OCI-M2 (cell line): ENCODE results near the gene DPP6.
"Not testable (repeated sequence)": the region's sequence is repeated elsewhere in the genome, so short reads cannot be mapped to it uniquely, and the experiment has no call there.

Source experiments
- DNase-seq: peaks from one replicate; lab custom pipeline; 2025; ENCODE audit not compliant: unreplicated experiment; lab: John Stamatoyannopoulos, UW

The DPP6 gene

GRCh38 chr7:154072395-154073181, 20.4 kb downstream of the DPP6 start:
- DNase-seq: not testable (repeated sequence)

- DNase-seq: not testable (repeated sequence)
Observed at GRCh38 chr7:154078523-154078922, 26.3 kb downstream of the DPP6 start.

GRCh38 chr7:154080249-154080648, 28.1 kb downstream of the DPP6 start:
- DNase-seq: not testable (repeated sequence)

DNA sequence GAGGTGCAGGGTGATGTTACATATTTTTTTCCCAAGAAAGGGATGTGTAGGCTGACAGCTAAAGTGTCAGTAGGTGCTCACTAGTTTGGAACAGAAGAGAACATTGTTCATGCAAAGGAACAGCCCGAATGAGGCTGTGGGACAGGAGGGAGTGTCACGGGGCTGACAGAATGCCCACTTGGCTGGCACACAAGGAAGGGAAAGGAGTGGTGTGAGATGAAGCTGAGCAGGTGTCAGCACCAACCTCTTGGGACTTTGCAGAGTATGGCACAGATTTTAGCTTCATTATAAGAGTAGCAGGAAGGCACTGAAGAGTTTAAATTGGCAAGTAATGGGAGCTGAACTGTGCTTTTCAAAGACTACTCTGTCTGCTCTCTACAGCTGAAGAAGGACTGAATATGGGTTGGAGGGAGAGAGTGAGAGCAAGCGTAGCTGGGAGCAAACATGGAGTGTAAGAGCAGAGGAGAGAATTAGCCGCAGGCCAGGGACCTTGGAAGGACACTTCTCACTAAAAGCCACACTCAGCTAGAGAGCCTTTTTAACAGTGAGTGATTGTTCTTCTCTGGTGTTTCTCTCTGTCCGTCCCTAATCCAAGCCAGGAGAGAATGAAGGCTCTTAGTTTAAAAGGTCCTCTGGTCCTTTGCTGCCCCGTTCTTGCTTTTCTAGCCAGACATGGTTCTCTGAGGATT, 35.0 kb downstream of the DPP6 start:
- DNase-seq: not testable (repeated sequence)

DNA sequence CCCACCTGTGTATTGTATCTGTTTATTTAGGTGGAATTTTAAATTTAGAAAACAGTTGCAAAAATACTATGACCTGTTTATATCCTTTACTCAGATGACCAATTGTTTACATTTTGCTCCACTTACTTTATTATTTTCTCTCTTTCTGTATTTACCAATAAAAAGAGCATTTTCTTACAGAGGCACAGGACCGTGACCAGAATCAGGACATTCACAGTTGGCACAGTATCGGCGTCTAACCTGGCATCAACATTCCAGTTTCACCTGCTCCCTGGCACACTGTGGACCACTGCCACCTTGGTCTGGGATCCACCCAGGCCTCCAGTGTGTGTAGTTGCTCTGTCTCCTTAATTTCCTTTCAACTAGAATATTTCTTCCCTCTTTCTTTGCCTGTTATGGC, 39.9 kb downstream of the DPP6 start:
- not testable (repeated sequence) for DNase-seq

- not testable (repeated sequence) for DNase-seq
Observed at GRCh38 chr7:154095201-154095600, 43.0 kb downstream of the DPP6 start.

DNA sequence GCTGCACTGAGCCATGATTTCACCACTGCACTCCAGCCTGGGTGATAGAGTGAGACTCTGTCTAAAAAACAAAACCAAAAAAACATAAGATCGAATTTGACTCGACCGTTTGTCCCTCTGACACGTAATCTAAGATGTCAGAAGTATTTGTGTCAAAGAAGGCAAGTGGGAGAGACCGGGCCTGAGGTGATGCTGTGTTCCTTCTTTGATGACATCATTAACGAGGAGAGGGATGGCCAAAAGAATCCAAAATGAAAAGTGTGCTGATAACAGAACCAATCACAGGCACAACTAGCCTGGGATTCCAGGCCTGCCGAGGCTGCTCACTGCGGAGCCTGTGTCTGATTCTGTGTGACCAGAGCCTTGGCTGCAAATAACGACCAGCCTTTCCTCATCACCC, 52.9 kb downstream of the DPP6 start:
- DNase-seq: not testable (repeated sequence)

- DNase-seq: not testable (repeated sequence)
Observed at GRCh38 chr7:154109615-154110014, 57.4 kb downstream of the DPP6 start.

DNA sequence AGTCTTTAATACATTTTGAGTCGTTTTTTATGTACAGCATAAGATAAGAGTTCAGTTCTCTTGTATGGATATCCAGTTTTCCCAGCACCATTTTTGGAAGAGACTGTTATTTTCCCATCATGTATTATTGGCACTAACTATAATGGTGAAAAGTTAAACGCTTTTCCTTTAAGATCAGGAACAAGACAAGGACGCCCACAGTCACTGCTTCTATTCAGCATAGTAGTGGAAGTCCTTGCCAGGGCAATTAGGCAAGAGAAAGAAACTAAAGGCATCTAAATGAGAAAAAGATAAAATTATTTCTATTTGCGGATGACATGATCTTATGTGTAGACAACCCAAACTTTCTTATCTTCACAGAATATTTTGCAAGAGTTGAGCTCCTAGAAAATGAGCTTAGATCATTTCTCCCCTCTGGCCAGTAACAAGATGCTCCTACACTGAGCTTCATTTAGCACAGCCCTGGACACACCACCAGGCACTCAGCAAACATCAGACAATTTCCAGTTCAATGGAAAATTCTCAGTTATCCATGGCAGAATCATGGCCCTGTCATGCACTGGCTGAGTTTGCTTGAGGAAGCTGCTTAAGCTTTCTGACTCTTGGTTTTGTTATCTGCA, 61.6 kb downstream of the DPP6 start:
- not testable (repeated sequence) for DNase-seq

DNA sequence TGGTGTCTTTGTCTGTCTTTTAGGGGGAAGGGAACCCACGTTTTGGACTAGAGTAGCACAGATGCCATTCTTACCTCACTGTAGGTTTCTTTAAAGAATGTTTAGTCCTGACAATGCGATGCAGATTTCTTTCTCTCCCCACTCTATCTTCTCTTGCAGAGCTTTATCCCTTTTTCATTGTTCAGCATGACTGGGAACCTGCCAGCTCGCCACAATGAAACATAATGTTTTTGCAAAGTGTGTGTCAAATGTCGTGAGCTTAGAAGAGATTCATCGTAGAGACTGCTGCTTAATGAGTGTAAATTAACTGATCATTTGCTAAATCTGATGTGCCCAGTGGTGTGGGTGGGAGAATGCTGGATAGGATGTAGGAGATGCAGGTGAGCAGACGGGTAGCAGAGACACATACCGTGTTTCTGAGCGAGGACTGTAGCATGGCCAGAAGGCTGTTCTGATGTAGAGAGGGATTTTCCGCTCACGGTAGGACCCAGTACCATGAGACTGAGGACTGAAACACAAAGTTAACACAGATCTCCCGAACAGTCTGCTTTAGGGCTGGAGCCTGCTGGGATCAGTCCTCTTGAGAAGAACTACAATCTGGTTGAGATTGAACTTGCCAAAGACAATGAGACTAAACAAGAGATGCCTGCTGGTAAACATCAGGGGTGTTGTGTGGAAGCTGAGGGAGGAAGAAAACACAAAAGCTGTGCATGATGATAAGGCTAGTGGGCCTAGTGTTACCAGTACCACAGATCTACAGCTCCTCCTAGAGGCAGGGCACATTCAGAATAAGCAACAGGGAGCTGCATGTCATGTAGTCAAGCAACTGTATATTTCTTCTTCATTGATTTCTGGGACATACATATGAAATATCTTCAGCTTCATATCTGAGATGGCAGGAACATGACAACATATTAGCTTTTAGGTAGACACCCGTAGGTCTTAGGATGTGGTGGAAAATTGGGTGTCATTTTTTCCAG, 65.5 kb downstream of the DPP6 start:
- not testable (repeated sequence) for DNase-seq

- not testable (repeated sequence) for DNase-seq
Observed at GRCh38 chr7:154120825-154121224, 68.6 kb downstream of the DPP6 start.

GRCh38 chr7:154122720-154123119, 70.5 kb downstream of the DPP6 start:
- not testable (repeated sequence) for DNase-seq

GRCh38 chr7:154123397-154123796, 71.2 kb downstream of the DPP6 start:
- DNase-seq: not testable (repeated sequence)

- DNase-seq: not testable (repeated sequence)
Observed at GRCh38 chr7:154129142-154129541, 76.9 kb downstream of the DPP6 start.

DNA sequence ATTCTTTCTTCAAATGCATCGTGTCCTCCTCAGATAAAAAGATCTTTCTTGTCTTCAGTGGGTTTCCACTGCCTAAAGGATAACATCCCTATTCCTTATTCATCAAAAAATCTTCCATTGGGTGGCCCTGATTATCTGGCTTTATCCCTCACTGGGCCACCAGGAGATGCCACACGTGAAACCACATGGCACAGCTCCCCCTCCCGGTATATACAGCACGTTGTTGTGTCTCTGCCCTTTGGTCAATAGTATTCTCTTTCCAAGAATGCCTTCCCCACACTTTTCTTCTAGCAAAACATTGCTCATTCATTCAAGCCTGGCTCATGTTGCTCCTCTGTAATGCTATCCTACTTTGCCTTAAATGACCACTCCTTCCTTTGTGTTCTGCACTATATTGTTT, 80.4 kb downstream of the DPP6 start:
- DNase-seq: not testable (repeated sequence)

GRCh38 chr7:154133703-154134277, 81.6 kb downstream of the DPP6 start:
- not testable (repeated sequence) for DNase-seq

DNA sequence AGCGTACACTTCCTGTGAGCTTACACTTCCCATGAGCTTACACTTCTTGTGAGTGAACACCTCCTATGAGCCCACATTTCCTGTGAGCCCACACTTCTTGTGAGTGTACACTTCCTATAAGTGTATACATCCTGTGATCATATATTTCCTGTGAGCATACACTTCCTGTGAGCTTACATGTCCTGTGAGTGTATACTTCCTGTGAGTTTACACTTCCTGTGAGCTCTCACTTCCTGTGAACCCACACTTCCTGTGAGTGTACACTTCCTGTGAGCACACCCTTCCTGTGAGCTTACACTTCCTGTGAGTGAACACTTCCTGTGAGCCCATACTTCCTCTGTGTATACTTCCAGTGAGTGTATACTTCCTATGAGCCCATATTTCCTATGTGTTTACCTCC, 82.5 kb downstream of the DPP6 start:
- DNase-seq: not testable (repeated sequence)

DNA sequence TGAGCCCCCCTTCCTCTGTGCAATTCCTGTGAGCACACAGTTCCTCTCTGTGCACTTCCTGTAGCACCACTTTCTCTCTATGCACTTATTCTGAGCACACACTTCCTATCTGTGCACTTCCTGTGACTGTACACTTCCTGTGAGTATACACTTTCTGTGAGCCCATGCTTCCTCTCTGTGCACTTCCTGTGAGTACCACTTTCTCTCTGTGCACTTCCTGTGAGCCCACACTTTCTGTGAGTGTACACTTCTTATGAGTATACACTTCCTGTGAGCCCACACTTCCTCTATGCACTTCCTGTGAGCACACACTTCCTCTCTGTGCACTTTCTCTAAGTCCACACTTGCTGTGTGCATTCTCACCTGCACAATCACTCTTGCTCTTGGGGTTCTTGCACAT, 83.4 kb downstream of the DPP6 start:
- DNase-seq: not testable (repeated sequence)

GRCh38 chr7:154145922-154146706, 93.9 kb downstream of the DPP6 start:
- DNase-seq: not testable (repeated sequence)

DNA sequence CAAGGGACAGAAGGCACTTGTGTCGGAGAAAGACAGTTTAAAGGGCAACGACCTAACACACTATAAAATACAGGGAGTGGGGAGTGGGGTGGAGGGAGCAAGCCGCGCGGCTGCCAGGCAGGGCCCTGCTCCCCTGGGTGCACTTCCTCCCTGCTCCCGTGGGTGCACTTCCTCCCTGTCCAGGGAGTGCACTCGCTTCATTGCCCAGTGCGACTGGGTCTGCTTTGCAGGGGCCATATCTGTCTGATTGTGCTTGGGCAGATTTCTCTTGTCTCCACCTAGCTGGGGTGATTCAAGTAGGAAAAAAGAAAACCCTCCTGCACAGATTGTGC, 94.5 kb downstream of the DPP6 start:
- DNase-seq: not testable (repeated sequence)
